OCI-LY7 (cell line): ENCODE data around the gene PRSS2. TPM values are rescaled to one million over a fixed set of nuclear protein-coding genes. Genes with fewer than 3 reads are reported as not detected.

Experiments
- BruUV-seq: library from RNA; stranded (reverse); fragments of 400-500 nt; replicated peaks from 2 replicates; lab custom pipeline; 2021; lab: Mats Ljungman, UMichigan
- CTCF ChIA-PET: fragments of 300-600 bp; sonication (Branson Sonifier 250); formaldehyde crosslinking; loops from one replicate; lab custom pipeline; 2022; ENCODE audit warnings: antibody characterized with exemption; ENCODE audit not compliant: unreplicated experiment; lab: Charles Lee
- POLR2A ChIA-PET: fragments of 300-600 bp; sonication (Branson Sonifier 250); formaldehyde crosslinking; loops from one replicate; lab custom pipeline; 2022; ENCODE audit warnings: antibody characterized with exemption; lab: Charles Lee
- DNase-seq: peaks from one replicate; pipeline ENCODE4 v3.0.0-alpha.2; 2015; ENCODE audit warnings: low spot score
- H2AFZ ChIP-seq: fragments of 200-600 bp; sonication (generic), shearing (Covaris generic); 2 replicates; pipeline ENCODE4 v1.6.1; 2014; ENCODE audit warnings: mild to moderate bottlenecking, antibody characterized with exemption, low read length, moderate library complexity
- H3K27ac ChIP-seq: fragments of 200-600 bp; sonication (generic); 2 replicates; pipeline ENCODE4 v1.5.1; 2014; ENCODE audit warnings: mixed run types, low read depth, mild to moderate bottlenecking, moderate library complexity, low read length, inconsistent platforms; ENCODE audit not compliant: poor library complexity, severe bottlenecking
- H3K36me3 ChIP-seq: fragments of 200-600 bp; sonication (generic); 2 replicates; pipeline ENCODE4 v1.6.1; 2014; ENCODE audit warnings: mild to moderate bottlenecking, antibody characterized with exemption, low read length, moderate library complexity, mixed read lengths; ENCODE audit not compliant: insufficient read depth
- H3K4me1 ChIP-seq: fragments of 200-600 bp; sonication (generic); 2 replicates; pipeline ENCODE4 v1.5.1; 2014; ENCODE audit warnings: mild to moderate bottlenecking, low read length; ENCODE audit not compliant: insufficient read depth, poor library complexity, severe bottlenecking
- H3K4me2 ChIP-seq: fragments of 200-600 bp; sonication (generic); 2 replicates; pipeline ENCODE4 v1.6.1; 2014; ENCODE audit warnings: mild to moderate bottlenecking, low read length
- H3K4me3 ChIP-seq: fragments of 200-600 bp; sonication (generic); 2 replicates; pipeline ENCODE4 v1.5.1; 2014; ENCODE audit warnings: mild to moderate bottlenecking, low read depth, low read length; ENCODE audit not compliant: poor library complexity, severe bottlenecking
- H3K79me2 ChIP-seq: fragments of 200-600 bp; sonication (generic); 2 replicates; pipeline ENCODE4 v1.6.1; 2016; ENCODE audit warnings: low read depth, mild to moderate bottlenecking, low read length, moderate library complexity, mixed read lengths; ENCODE audit not compliant: insufficient read depth
- H3K9me2 ChIP-seq: fragments of 200-600 bp; sonication (generic); 2 replicates; pipeline ENCODE4 v1.6.1; 2016; ENCODE audit warnings: mild to moderate bottlenecking, low read length, mixed read lengths; ENCODE audit not compliant: insufficient read depth
- H3K9me3 ChIP-seq: fragments of 200-600 bp; sonication (generic); 2 replicates; pipeline ENCODE4 v1.6.1; 2014; ENCODE audit warnings: mild to moderate bottlenecking, mixed run types, low read length, mixed read lengths
- H4K20me1 ChIP-seq: fragments of 200-600 bp; sonication (generic); 2 replicates; pipeline ENCODE4 v1.6.1; 2014; ENCODE audit warnings: mild to moderate bottlenecking, antibody characterized with exemption, low read length, moderate library complexity, mixed read lengths; ENCODE audit not compliant: insufficient read depth
- CTCF ChIP-seq: fragments of 200-600 bp; sonication (generic); conservative IDR thresholded peaks from 2 replicates; pipeline ENCODE4 v1.5.1; 2014; ENCODE audit warnings: mild to moderate bottlenecking, antibody characterized with exemption, low read length, moderate library complexity, mixed read lengths
- EZH2phosphoT487 ChIP-seq: fragments of 200-600 bp; sonication (generic); IDR thresholded peaks from 2 replicates; pipeline ENCODE4 v1.6.1; 2018; ENCODE audit warnings: low read depth, borderline replicate concordance, mild to moderate bottlenecking, mixed run types, antibody characterized with exemption, low read length, moderate library complexity, mixed read lengths
- intact Hi-C: fragments of 100-400 bp; cut with micrococcal nuclease; formaldehyde crosslinking; loops from one replicate; pipeline ENCODE4 v1.10.0; 2022; ENCODE audit not compliant: unreplicated experiment
- total RNA-seq, 2 experiments: library from RNA; depleted of rRNA in 1 of 2; stranded (reverse); fragments of >200 nt in 1 of 2; shearing (Covaris generic) in 1 of 2; gene quantifications; 2 replicates each; pipeline ENCODE4 v1.2.3, GENCODE V29; 2014 to 2022

The PRSS2 gene
- total RNA-seq, 2 experiments from 2014 or later: 0.60 to 1.1 TPM

- POLR2A ChIA-PET: interaction anchor here (0.6 to 19.1 kb wide), 11 partner anchors 11 to 493 kb away, joined by 3 to 666 read pairs (median 5); partner anchors contain the start of gene PRSS2
- Histone ChIP-seq H3K9me2 (no peaks in the 10 kb centered on the region), H3K4me1 (peaks cover 73% of the 10 kb centered on the region), H3K4me2 (peak overlapping the region; percentile 89), H2AFZ (no peak overlapping the region; the same call in 1 of the 2 replicates), H4K20me1 (no peaks in the 10 kb centered on the region), H3K79me2 (peaks cover 50% of the 10 kb centered on the region; the same call in 1 of the 2 replicates), H3K36me3 (peaks cover 34% of the 10 kb centered on the region), H3K27ac (peak overlapping the region; percentile 88), H3K9me3 (no peaks in the 10 kb centered on the region), H3K4me3 (peak overlapping the region; percentile 81)
- peak; percentile 58 for DNase-seq
- intact Hi-C loops: no loop called here
- TF ChIP-seq EZH2phosphoT487 (no peak), CTCF (no peak)
- no TSS peak for BruUV-seq
- CTCF ChIA-PET: interaction anchor here (1.0 to 5.7 kb wide), 4 partner anchors 11 to 83 kb away, joined by 4 to 90 read pairs (median 11); no protein-coding TSS in a partner anchor
Observed at GRCh38 chr7:142796501-142797390, 26.0 kb downstream of the PRSS2 start.

DNA sequence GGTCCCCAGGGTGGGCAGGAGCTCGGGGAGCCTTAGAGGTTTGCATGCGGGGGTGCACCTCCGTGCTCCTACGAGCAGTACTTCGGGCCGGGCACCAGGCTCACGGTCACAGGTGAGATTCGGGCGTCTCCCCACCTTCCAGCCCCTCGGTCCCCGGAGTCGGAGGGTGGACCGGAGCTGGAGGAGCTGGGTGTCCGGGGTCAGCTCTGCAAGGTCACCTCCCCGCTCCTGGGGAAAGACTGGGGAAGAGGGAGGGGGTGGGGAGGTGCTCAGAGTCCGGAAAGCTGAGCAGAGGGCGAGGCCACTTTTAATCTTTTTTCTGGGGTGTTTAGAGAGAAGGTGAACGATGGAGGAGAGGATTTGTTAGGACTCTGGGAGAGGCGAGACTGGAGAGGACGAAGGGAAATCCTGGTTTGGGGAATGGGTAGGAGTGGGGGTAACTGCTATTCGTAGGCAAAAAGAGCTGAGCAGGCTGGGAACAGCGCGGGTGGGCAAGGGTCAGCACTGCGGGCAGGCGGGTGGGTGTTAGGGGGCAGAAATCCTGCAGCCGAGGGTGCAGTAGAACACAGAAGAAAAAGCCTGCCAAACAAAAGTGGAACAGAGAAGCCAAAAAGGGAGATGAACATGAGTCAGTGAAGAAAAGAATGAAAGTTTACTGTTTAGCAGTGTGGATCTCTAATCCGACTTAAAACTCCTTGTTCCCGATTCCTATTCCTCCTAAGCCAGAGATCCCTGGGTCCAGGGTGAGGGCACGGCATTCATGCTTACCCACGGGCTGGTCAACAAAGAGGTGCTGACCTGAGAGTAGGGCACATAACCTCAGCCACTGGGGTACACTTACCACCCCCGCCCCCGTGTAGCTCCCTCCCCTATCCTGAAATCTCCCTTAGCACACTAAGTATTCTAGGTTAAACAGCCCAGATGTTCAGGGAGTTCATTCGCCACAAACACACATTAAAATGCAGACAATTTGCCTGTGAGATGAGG lies 26.9 kb downstream of the PRSS2 start:
- Histone ChIP-seq H4K20me1 (no peaks in the 10 kb centered on the region), H3K79me2 (peaks cover 50% of the 10 kb centered on the region; the same call in 1 of the 2 replicates), H3K4me2 (peak overlapping the region; percentile 89), H3K36me3 (peaks cover 43% of the 10 kb centered on the region), H3K9me2 (no peaks in the 10 kb centered on the region), H3K4me3 (peak overlapping the region; percentile 81), H3K27ac (peak overlapping the region; percentile 88), H3K4me1 (peaks cover 70% of the 10 kb centered on the region), H2AFZ (no peak overlapping the region), H3K9me3 (no peaks in the 10 kb centered on the region)
- POLR2A ChIA-PET: interaction anchor here (0.8 to 19.1 kb wide), 8 partner anchors 7 to 126 kb away, joined by 3 to 666 read pairs (median 5); no protein-coding TSS in a partner anchor
- peak; percentile 61 for DNase-seq
- CTCF ChIA-PET: interaction anchor here (1.0 to 5.7 kb wide), 5 partner anchors 9 to 84 kb away, joined by 4 to 90 read pairs (median 8); no protein-coding TSS in a partner anchor
- no peak for TF ChIP-seq EZH2phosphoT487
- no peak for TF ChIP-seq CTCF
- intact Hi-C loops: loop anchor here (1.0 kb wide), 1 partner anchor 11 kb away; no protein-coding TSS in a partner anchor
- BruUV-seq: TSS peak; percentile 92
